ENCODE measurements around the gene GFOD1. TPM values are rescaled to one million over a fixed set of nuclear protein-coding genes. Genes with fewer than 3 reads are reported as not detected.

GFOD1 gene
- total and polyA plus RNA-seq, 10 of the 15 experiments (the other 5 are each of a cell fraction or from before 2014, with no cell fraction given): 6.5 to 41.4 (median 16.0) TPM

DNA sequence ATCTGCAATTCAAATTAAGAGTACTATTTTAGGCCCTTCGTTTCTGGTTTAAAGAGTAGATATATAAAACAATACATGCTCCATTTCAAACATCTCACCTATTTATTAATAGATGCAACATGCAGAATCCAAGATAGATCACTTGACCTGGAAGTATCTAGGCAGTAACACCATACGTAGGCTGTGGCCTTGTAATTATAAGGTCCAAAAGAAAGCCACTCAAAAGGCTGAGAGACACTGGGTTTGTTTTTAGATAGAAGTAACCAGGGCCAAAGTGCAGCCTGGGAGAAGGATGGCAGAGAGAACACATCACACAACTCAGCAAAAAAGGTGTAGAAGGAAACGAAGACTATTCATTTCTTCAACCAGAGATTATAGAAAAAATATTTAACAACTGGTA lies 8.4 kb upstream of the GFOD1 start (continued):
- TF ChIP-seq, protein P1, sequence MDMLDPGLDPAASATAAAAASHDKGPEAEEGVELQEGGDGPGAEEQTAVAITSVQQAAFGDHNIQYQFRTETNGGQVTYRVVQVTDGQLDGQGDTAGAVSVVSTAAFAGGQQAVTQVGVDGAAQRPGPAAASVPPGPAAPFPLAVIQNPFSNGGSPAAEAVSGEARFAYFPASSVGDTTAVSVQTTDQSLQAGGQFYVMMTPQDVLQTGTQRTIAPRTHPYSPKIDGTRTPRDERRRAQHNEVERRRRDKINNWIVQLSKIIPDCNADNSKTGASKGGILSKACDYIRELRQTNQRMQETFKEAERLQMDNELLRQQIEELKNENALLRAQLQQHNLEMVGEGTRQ (IDR thresholded peaks at IDR 0.05; ENCODE audit: borderline replicate concordance, low read depth, low read length): no peak
- no peak for TF ChIP-seq RAD51 (IDR thresholded peaks at IDR 0.05)
- TF ChIP-seq PAX5 (IDR thresholded peaks at IDR 0.05; ENCODE audit: borderline replicate concordance, low read depth, low read length): no peak
- TF ChIP-seq EED (IDR thresholded peaks at IDR 0.05; ENCODE audit: low read depth): no peak
- no peak for TF ChIP-seq KAT2A (conservative IDR thresholded peaks at IDR 0.05; ENCODE audit: control insufficient read depth, low read depth, low read length)
- TF ChIP-seq POU2F2 (IDR thresholded peaks at IDR 0.05; ENCODE audit: borderline replicate concordance, low read depth, low read length): no peak
- no peak for TF ChIP-seq POLR2AphosphoS5 (IDR thresholded peaks at IDR 0.05; ENCODE audit: low read length)
- no peak for TF ChIP-seq IKZF2 (IDR thresholded peaks at IDR 0.05)
- no peak for TF ChIP-seq RAD21 (IDR thresholded peaks at IDR 0.05; ENCODE audit: insufficient read depth, low read depth, low read length)
- TF ChIP-seq SIN3A (IDR thresholded peaks at IDR 0.05; ENCODE audit: low read depth, low read length): no peak
- TF ChIP-seq, protein P2, sequence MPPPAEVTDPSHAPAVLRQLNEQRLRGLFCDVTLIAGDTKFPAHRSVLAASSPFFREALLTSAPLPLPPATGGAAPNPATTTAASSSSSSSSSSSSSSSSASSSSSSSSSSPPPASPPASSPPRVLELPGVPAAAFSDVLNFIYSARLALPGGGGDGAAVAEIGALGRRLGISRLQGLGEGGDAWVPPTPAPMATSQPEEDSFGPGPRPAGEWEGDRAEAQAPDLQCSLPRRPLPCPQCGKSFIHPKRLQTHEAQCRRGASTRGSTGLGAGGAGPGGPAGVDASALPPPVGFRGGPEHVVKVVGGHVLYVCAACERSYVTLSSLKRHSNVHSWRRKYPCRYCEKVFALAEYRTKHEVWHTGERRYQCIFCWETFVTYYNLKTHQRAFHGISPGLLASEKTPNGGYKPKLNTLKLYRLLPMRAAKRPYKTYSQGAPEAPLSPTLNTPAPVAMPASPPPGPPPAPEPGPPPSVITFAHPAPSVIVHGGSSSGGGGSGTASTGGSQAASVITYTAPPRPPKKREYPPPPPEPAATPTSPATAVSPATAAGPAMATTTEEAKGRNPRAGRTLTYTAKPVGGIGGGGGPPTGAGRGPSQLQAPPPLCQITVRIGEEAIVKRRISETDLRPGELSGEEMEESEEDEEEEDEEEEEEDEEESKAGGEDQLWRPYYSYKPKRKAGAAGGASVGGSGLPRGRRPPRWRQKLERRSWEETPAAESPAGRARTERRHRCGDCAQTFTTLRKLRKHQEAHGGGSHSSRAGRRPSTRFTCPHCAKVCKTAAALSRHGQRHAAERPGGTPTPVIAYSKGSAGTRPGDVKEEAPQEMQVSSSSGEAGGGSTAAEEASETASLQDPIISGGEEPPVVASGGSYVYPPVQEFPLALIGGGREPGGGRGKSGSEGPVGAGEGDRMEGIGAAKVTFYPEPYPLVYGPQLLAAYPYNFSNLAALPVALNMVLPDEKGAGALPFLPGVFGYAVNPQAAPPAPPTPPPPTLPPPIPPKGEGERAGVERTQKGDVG (CRISPR knock-in tag; IDR thresholded peaks at IDR 0.05): no peak

Data from GM12878 (cell line).